ENCODE results near the gene LTBR.

The LTBR gene

GRCh38 chr12:6434205-6435140 lies 50.5 kb downstream of the LTBR start:
- Histone ChIP-seq H3K4me1 (peaks cover 4% of the 10 kb centered on the region; the same call in 1 of the 2 replicates), H3K27me3 (no peaks in the 10 kb centered on the region), H3K9me3 (no peaks in the 10 kb centered on the region), H3K4me3 (ENCODE audit: low read depth, low read length) (no peak overlapping the region), H3K36me3 (no peaks in the 10 kb centered on the region)
- no peak for TF ChIP-seq CTCF (IDR thresholded peaks at IDR 0.05; ENCODE audit: low read depth, low read length)
- DNase-seq: no peak

GRCh38 chr12:6435961-6436715 lies 52.2 kb downstream of the LTBR start:
- no peak for TF ChIP-seq CTCF (IDR thresholded peaks at IDR 0.05; ENCODE audit: low read depth, low read length)
- H3K9me3 ChIP-seq: no peaks in the 10 kb centered on the region
- no peaks in the 10 kb centered on the region for H3K4me1 ChIP-seq
- no peak for DNase-seq
- no peaks in the 10 kb centered on the region for H3K27me3 ChIP-seq
- H3K4me3 ChIP-seq (ENCODE audit: low read depth, low read length): no peak overlapping the region
- H3K36me3 ChIP-seq: no peaks in the 10 kb centered on the region

GRCh38 chr12:6437586-6437985 lies 53.6 kb downstream of the LTBR start:
- Histone ChIP-seq H3K4me1 (no peaks in the 10 kb centered on the region), H3K4me3 (ENCODE audit: low read depth, low read length) (no peak overlapping the region), H3K36me3 (no peaks in the 10 kb centered on the region), H3K9me3 (no peaks in the 10 kb centered on the region), H3K27me3 (no peaks in the 10 kb centered on the region)
- DNase-seq: no peak
- no peak for TF ChIP-seq CTCF (IDR thresholded peaks at IDR 0.05; ENCODE audit: low read depth, low read length)

DNA sequence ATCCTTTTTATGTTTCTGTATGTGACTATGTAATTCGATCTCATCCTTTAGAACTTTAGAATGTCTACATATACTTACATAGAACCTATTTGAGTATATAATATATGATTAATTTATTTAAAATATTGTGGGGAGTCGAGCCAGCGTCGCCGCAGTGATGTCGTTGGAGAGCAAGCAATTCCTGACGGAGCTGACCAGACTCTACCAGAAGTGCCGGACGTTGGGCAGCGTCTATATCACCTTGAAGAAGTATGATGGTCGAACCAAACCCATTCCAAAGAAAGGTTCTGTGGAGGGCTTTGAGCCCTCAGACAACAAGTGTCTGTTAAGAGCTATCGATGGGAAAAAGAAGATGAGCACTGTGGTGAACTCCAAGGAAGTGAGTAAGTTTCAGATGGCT lies 54.4 kb downstream of the LTBR start:
- DNase-seq: no peak
- Histone ChIP-seq H3K4me1 (no peaks in the 10 kb centered on the region), H3K9me3 (no peaks in the 10 kb centered on the region), H3K27me3 (no peaks in the 10 kb centered on the region), H3K36me3 (no peaks in the 10 kb centered on the region), H3K4me3 (ENCODE audit: low read depth, low read length) (no peak overlapping the region)
- no peak for TF ChIP-seq CTCF (IDR thresholded peaks at IDR 0.05; ENCODE audit: low read depth, low read length)

DNA sequence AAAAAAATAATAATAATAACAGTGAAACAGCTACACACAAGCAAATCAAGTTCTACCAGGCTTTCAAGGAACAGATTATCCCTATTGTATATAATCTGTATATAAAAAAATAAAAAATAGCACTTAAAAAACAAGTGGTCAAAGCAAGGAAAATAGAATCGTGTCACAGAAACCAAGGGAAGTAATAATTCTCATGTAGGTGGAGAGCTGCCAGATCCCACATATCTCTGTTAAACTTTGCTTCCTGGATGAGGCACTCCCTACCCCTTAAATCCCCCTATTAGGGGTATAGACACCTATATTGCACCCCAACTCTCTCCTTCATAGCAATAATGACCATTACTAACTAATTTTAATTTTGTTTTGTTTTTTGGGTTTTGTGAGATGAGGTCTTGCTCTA lies 56.4 kb downstream of the LTBR start:
- TF ChIP-seq CTCF (IDR thresholded peaks at IDR 0.05; ENCODE audit: low read depth, low read length): no peak

More for the DNA sequence above, 56.4 kb downstream of the LTBR start:
- Histone ChIP-seq H3K27me3 (no peaks in the 10 kb centered on the region), H3K4me3 (ENCODE audit: low read depth, low read length) (no peak overlapping the region), H3K4me1 (no peaks in the 10 kb centered on the region), H3K36me3 (no peaks in the 10 kb centered on the region), H3K9me3 (no peaks in the 10 kb centered on the region)
- DNase-seq: no peak

All from BE2C (cell line).